Measurements from ENCODE around the gene CYP11A1. TPM values are rescaled to one million over a fixed set of nuclear protein-coding genes. Genes with fewer than 3 reads are reported as not detected.

The CYP11A1 gene
- total and polyA plus RNA-seq, 4 donors = 0.15 to 0.97 (median 0.69) TPM

- DNase-seq = no peak
- Histone ChIP-seq H3K9me3 (ENCODE audit: control insufficient read depth in 4 of 4, insufficient read depth in 3 of 4, low read length in 3 of 4) (no peaks in the 10 kb centered on the region), H3K9ac (ENCODE audit: insufficient read depth in 1 of 2, low read length in 2 of 2) (no peak overlapping the region), H3K4me1 (ENCODE audit: control insufficient read depth in 5 of 5, insufficient read depth in 5 of 5, low read length in 5 of 5) (peaks cover 0 to 14% (median 5%) of the 10 kb centered on the region in 5 donors), H3K36me3 (ENCODE audit: control insufficient read depth in 4 of 4, insufficient read depth in 4 of 4, low read length in 4 of 4) (no peaks in the 10 kb centered on the region), H3K27me3 (ENCODE audit: control insufficient read depth in 3 of 3, insufficient read depth in 3 of 3, low read length in 2 of 3) (no peaks in the 10 kb centered on the region), H3K27ac (ENCODE audit: low read depth in 1 of 2, low read length in 1 of 2) (no peak overlapping the region), H3K4me3 (no peak overlapping the region)
- ATAC-seq (ENCODE audit: insufficient read depth, low FRiP score) = no peak
- TF ChIP-seq CTCF (IDR thresholded peaks at IDR 0.05; ENCODE audit: control extremely low read depth, extremely low read depth) = no peak
- 93 to 96% methylated on average over 13 of the region's 13 CpGs for WGBS, 2 donors
Observed at GRCh38 chr15:74393423-74393822, 26.0 kb upstream of the CYP11A1 start.

- H3K4me3 ChIP-seq = no peak overlapping the region
- ATAC-seq (ENCODE audit: insufficient read depth, low FRiP score) = no peak
- TF ChIP-seq CTCF (IDR thresholded peaks at IDR 0.05; ENCODE audit: control extremely low read depth, extremely low read depth) = no peak
- no peak for DNase-seq
- no peak overlapping the region for H3K9ac ChIP-seq (ENCODE audit: insufficient read depth in 1 of 2, low read length in 2 of 2)
- H3K9me3 ChIP-seq (ENCODE audit: control insufficient read depth in 4 of 4, insufficient read depth in 3 of 4, low read length in 3 of 4) = no peaks in the 10 kb centered on the region
- WGBS, 2 donors = 94% methylated on average over 7 of the region's 7 CpGs
- no peaks in the 10 kb centered on the region for H3K36me3 ChIP-seq (ENCODE audit: control insufficient read depth in 4 of 4, insufficient read depth in 4 of 4, low read length in 4 of 4)
- H3K27me3 ChIP-seq (ENCODE audit: control insufficient read depth in 3 of 3, insufficient read depth in 3 of 3, low read length in 2 of 3) = no peaks in the 10 kb centered on the region
- peaks cover 0 to 17% (median 5%) of the 10 kb centered on the region in 5 donors for H3K4me1 ChIP-seq (ENCODE audit: control insufficient read depth in 5 of 5, insufficient read depth in 5 of 5, low read length in 5 of 5)
- no peak overlapping the region for H3K27ac ChIP-seq (ENCODE audit: low read depth in 1 of 2, low read length in 1 of 2)
Observed at GRCh38 chr15:74392902-74393301, 25.5 kb upstream of the CYP11A1 start.

- Histone ChIP-seq H3K27me3 (ENCODE audit: control insufficient read depth in 3 of 3, insufficient read depth in 3 of 3, low read length in 2 of 3) (no peaks in the 10 kb centered on the region), H3K36me3 (ENCODE audit: control insufficient read depth in 4 of 4, insufficient read depth in 4 of 4, low read length in 4 of 4) (no peaks in the 10 kb centered on the region), H3K27ac (ENCODE audit: low read depth in 1 of 2, low read length in 1 of 2) (no peak overlapping the region), H3K4me3 (no peak overlapping the region), H3K9ac (ENCODE audit: insufficient read depth in 1 of 2, low read length in 2 of 2) (no peak overlapping the region), H3K9me3 (ENCODE audit: control insufficient read depth in 4 of 4, insufficient read depth in 3 of 4, low read length in 3 of 4) (no peaks in the 10 kb centered on the region), H3K4me1 (ENCODE audit: control insufficient read depth in 5 of 5, insufficient read depth in 5 of 5, low read length in 5 of 5) (peaks cover 0 to 17% (median 5%) of the 10 kb centered on the region in 5 donors)
- no peak for TF ChIP-seq CTCF (IDR thresholded peaks at IDR 0.05; ENCODE audit: control extremely low read depth, extremely low read depth)
- no peak for ATAC-seq (ENCODE audit: insufficient read depth, low FRiP score)
- 40 to 51% methylated on average over 8 of the region's 8 CpGs for WGBS, 2 donors
- DNase-seq = peak; percentile 26 to 66 (median 48)
Observed at GRCh38 chr15:74392451-74392830, 25.0 kb upstream of the CYP11A1 start.
